ENCODE data around the gene ALDH1L1. TPM values are rescaled to one million over a fixed set of nuclear protein-coding genes. Genes with fewer than 3 reads are reported as not detected.

Gene ALDH1L1
- total and polyA plus RNA-seq, 2 donors (not counting 1 experiment from before 2014, with no cell fraction given) = not detected

- TF ChIP-seq, protein P1, sequence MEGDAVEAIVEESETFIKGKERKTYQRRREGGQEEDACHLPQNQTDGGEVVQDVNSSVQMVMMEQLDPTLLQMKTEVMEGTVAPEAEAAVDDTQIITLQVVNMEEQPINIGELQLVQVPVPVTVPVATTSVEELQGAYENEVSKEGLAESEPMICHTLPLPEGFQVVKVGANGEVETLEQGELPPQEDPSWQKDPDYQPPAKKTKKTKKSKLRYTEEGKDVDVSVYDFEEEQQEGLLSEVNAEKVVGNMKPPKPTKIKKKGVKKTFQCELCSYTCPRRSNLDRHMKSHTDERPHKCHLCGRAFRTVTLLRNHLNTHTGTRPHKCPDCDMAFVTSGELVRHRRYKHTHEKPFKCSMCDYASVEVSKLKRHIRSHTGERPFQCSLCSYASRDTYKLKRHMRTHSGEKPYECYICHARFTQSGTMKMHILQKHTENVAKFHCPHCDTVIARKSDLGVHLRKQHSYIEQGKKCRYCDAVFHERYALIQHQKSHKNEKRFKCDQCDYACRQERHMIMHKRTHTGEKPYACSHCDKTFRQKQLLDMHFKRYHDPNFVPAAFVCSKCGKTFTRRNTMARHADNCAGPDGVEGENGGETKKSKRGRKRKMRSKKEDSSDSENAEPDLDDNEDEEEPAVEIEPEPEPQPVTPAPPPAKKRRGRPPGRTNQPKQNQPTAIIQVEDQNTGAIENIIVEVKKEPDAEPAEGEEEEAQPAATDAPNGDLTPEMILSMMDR (IDR thresholded peaks at IDR 0.05) = no peak
- no peak for TF ChIP-seq EZH2 (IDR thresholded peaks at IDR 0.05; ENCODE audit: borderline replicate concordance, insufficient read depth, low read depth, low read length, poor library complexity, severe bottlenecking)
- intact Hi-C loops (cut with micrococcal nuclease) = no loop called here
- Histone ChIP-seq H3K4me1 (ENCODE audit: control insufficient read depth in 2 of 2, insufficient read depth in 2 of 2, low read length in 2 of 2) (no peaks in the 10 kb centered on the region), H3K4me3 (ENCODE audit: control extremely low read depth in 1 of 5, extremely low read depth in 1 of 5, insufficient read depth in 1 of 5, low read depth in 2 of 5, low read length in 4 of 5) (no peak overlapping the region), H3K27ac (ENCODE audit: low read length in 2 of 2) (no peak overlapping the region), H3K27me3 (replicated peaks in 1 of 4; ENCODE audit: control extremely low read depth in 1 of 4, control insufficient read depth in 3 of 4, insufficient read depth in 4 of 4, low read length in 3 of 4) (no peaks in the 10 kb centered on the region), H3K79me2 (ENCODE audit: control insufficient read depth, insufficient read depth, low read length) (no peaks in the 10 kb centered on the region), H3K4me2 (replicated peaks; ENCODE audit: low read depth, low read length, poor library complexity, severe bottlenecking) (no peak overlapping the region), H3K9me3 (ENCODE audit: control extremely low read depth in 1 of 3, control insufficient read depth in 2 of 3, insufficient read depth in 1 of 3, low read length in 2 of 3) (no peaks in the 10 kb centered on the region), H2AFZ (ENCODE audit: insufficient read depth, low read depth, low read length, poor library complexity, severe bottlenecking) (no peak overlapping the region), H4K20me1 (ENCODE audit: control insufficient read depth, insufficient read depth, low read length, poor library complexity, severe bottlenecking) (no peaks in the 10 kb centered on the region), H3K9ac (ENCODE audit: low read length) (no peak overlapping the region), H3K36me3 (replicated peaks in 1 of 2; ENCODE audit: control extremely low read depth in 1 of 2, control insufficient read depth in 1 of 2, extremely low read depth in 1 of 2, insufficient read depth in 2 of 2, low read length in 1 of 2) (no peaks in the 10 kb centered on the region)
- CTCF ChIA-PET = no interaction called here
- POLR2A ChIA-PET = no interaction called here
- Mint-ChIP-seq H3K4me3 (no peak overlapping the region), H3K27ac (no peak overlapping the region), H3K27me3 (peaks cover 5% of the 10 kb centered on the region), H3K9me3 (ENCODE audit: insufficient read depth) (no peaks in the 10 kb centered on the region), H3K4me1 (no peaks in the 10 kb centered on the region)
- ATAC-seq (ENCODE audit: low read depth) (no peak), DNase-seq (no peak)
- 79% methylated on average over 7 of the region's 10 CpGs for WGBS (ENCODE audit: insufficient coverage)
Observed at GRCh38 chr3:126127452-126127851, 52.9 kb downstream of the ALDH1L1 start.

DNA sequence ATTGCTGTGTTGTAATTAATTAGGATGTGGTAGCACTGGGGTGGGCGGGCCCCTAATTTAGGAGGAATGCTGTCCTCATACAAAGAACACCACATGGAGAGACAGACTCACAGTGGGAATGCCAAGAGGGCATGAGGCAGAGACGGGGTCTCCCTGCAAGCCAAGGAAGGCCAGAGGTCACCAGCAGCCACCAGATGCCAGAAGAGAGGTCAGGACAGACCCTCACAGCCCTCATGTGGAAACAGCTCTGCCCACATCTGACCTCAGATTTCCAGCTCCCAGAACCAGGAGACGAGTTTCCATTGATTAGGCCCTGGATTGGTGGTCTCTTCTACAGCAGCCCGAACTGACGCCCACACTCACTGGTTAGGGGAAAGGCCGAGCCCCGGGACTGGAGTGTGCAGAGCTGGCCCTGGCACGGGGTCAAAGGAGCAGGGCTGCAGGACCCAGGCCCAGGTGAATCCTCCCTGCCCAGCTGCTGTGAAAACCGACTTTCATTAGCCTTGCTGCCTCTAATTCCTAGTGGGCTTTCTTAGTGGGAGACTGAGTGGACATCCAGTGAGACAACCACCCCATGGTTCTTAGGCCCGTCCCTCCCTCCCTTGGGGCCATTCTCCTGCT, 53.5 kb downstream of the ALDH1L1 start:
- Histone ChIP-seq H3K4me1 (ENCODE audit: control insufficient read depth in 2 of 2, insufficient read depth in 2 of 2, low read length in 2 of 2) (no peaks in the 10 kb centered on the region), H3K36me3 (replicated peaks in 1 of 2; ENCODE audit: control extremely low read depth in 1 of 2, control insufficient read depth in 1 of 2, extremely low read depth in 1 of 2, insufficient read depth in 2 of 2, low read length in 1 of 2) (no peaks in the 10 kb centered on the region), H3K79me2 (ENCODE audit: control insufficient read depth, insufficient read depth, low read length) (no peaks in the 10 kb centered on the region), H3K27ac (ENCODE audit: low read length in 2 of 2) (no peak overlapping the region), H2AFZ (ENCODE audit: insufficient read depth, low read depth, low read length, poor library complexity, severe bottlenecking) (no peak overlapping the region), H3K27me3 (replicated peaks in 1 of 4; ENCODE audit: control extremely low read depth in 1 of 4, control insufficient read depth in 3 of 4, insufficient read depth in 4 of 4, low read length in 3 of 4) (no peaks in the 10 kb centered on the region), H3K4me2 (replicated peaks; ENCODE audit: low read depth, low read length, poor library complexity, severe bottlenecking) (no peak overlapping the region), H3K9ac (ENCODE audit: low read length) (no peak overlapping the region), H3K9me3 (ENCODE audit: control extremely low read depth in 1 of 3, control insufficient read depth in 2 of 3, insufficient read depth in 1 of 3, low read length in 2 of 3) (no peaks in the 10 kb centered on the region), H4K20me1 (ENCODE audit: control insufficient read depth, insufficient read depth, low read length, poor library complexity, severe bottlenecking) (no peaks in the 10 kb centered on the region), H3K4me3 (ENCODE audit: control extremely low read depth in 1 of 5, extremely low read depth in 1 of 5, insufficient read depth in 1 of 5, low read depth in 2 of 5, low read length in 4 of 5) (no peak overlapping the region)
- POLR2A ChIA-PET = no interaction called here
- CTCF ChIA-PET = no interaction called here
- DNase-seq = no peak
- H3K9me3 Mint-ChIP-seq (ENCODE audit: insufficient read depth) = no peaks in the 10 kb centered on the region
- no peaks in the 10 kb centered on the region for H3K4me1 Mint-ChIP-seq
- 85% methylated on average over 9 of the region's 10 CpGs for WGBS (ENCODE audit: insufficient coverage)
- H3K27me3 Mint-ChIP-seq = peaks cover 5% of the 10 kb centered on the region
- intact Hi-C loops (cut with micrococcal nuclease) = no loop called here
- TF ChIP-seq, protein P1 (IDR thresholded peaks at IDR 0.05) = no peak
- no peak for TF ChIP-seq EZH2 (IDR thresholded peaks at IDR 0.05; ENCODE audit: borderline replicate concordance, insufficient read depth, low read depth, low read length, poor library complexity, severe bottlenecking)
- no peak overlapping the region for H3K4me3 Mint-ChIP-seq
- no peak for ATAC-seq (ENCODE audit: low read depth)
- H3K27ac Mint-ChIP-seq = no peak overlapping the region
